Nucleus accumbens (tissue), 56 donors: ENCODE results near the gene PDYN.

ENCODE experiments used
- DNase-seq, 56 donors: peaks; one replicate each; lab custom pipeline; 2025; lab: John Stamatoyannopoulos, UW

Gene PDYN

DNA sequence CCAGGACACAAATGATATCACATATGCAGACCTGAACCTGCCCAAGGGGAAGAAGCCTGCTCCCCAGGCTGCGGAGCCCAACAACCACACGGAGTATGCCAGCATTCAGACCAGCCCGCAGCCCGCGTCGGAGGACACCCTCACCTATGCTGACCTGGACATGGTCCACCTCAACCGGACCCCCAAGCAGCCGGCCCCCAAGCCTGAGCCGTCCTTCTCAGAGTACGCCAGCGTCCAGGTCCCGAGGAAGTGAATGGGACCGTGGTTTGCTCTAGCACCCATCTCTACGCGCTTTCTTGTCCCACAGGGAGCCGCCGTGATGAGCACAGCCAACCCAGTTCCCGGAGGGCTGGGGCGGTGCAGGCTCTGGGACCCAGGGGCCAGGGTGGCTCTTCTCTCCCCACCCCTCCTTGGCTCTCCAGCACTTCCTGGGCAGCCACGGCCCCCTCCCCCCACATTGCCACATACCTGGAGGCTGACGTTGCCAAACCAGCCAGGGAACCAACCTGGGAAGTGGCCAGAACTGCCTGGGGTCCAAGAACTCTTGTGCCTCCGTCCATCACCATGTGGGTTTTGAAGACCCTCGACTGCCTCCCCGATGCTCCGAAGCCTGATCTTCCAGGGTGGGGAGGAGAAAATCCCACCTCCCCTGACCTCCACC is 56.4 kb downstream of the PDYN start:
- no peak for DNase-seq

- peak in 54 of 56 donors; percentile 37 to 90 (median 76) for DNase-seq
These were observed 58.0 kb downstream of the PDYN start for GRCh38 chr20:1935696-1936366.

GRCh38 chr20:1934721-1935573 is 58.9 kb downstream of the PDYN start:
- no peak for DNase-seq

DNA sequence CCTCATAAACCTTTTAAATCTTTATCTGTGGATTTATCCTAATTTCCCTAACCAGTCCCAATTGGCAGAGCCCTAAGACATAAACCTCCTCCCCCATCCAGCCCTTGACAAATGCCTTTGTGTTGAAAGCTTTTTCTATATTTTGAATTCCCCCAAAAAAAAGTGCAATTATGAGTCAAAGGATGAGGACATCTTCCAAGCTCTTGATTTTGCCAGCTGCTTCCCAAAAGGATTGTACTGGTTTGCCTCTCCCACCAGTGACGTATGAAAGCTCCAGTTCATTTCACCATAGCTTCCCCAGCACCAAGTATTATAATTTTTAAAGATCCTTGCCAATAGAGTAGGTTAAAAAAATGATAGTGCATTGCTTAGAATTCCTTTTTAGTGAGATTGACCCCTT is 59.7 kb downstream of the PDYN start:
- DNase-seq, result no peak

DNA sequence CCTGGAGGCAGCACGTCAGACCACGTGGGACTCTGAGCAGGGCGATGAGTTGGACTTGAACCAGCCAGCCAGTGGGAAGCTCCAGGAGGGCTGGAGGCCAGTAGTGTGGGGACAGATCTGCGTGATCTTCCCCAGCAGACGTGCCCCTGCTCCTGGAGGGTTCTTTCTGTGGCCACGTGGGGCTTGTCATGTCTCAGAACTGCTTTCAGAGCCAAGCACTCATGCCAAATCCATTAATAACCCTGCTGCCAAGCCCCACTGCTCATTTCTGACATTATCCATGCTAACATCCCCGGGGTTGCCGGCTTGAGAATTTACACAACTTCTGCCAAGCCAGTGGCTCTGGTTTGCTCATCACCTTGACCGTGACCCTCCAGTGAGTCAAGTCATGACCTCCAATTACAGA is 60.4 kb downstream of the PDYN start:
- peak in 8 of 56 donors; percentile 20 to 36 (median 28) for DNase-seq

GRCh38 chr20:1932971-1933370 is 60.9 kb downstream of the PDYN start:
- no peak for DNase-seq

GRCh38 chr20:1931830-1932229 is 62.0 kb downstream of the PDYN start:
- no peak for DNase-seq

DNA sequence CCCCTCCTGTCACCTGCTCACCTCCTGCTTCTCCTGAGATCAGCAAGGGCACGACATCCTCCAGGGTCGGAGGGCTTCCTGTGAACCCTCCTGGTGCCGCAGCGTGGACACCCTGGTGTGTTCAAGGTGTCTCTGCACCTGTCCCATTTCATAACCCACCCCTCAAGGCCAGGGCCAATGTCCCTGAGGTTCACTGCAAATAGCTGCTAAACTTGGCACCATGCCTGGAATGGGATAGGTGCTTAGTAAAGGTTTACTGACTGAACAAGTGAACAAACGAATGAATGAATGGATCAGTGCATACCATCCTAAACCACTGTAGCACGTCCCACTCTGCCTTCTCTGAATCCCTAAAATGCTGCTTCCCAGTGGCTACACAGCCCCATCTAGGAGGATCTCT is 63.7 kb downstream of the PDYN start:
- no peak for DNase-seq

DNA sequence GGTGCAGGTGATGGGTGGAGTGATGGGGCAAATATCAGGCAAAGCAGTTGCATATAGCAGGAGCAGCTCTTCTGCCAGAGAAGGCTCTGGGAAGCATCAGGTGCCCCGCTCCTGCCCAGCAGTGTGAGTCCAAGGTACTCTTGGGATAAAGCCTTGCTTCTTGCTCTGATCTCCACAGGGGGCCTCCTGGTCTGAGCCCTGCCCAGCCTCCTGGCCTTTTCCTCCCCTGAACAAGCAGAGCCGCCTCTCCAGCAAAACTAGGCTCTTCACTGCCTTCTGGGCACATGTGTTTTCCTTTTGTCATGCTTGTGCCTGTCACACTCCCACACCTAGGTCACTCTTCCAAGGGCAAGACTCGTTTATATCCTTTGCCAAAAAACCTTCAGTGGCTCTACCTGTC is 64.4 kb downstream of the PDYN start:
- DNase-seq, result no peak

- no peak for DNase-seq
These were observed 65.1 kb downstream of the PDYN start for GRCh38 chr20:1928782-1929181.
